K562 (cell line): ENCODE data around the gene HSDL2. TPM values are rescaled to one million over a fixed set of nuclear protein-coding genes. Genes with fewer than 3 reads are reported as not detected.

Source experiments
- ATF7 ChIP-seq: fragments of 450-650 bp; IDR thresholded peaks from 2 replicates; pipeline ENCODE4 v1.7.1; 2014; ENCODE audit warnings: mild to moderate bottlenecking, moderate library complexity
- ETV1 ChIP-seq: fragments of 450-650 bp; conservative IDR thresholded peaks from 2 replicates; pipeline ENCODE4 v1.6.1; 2016; ENCODE audit warnings: missing genetic modification characterization, control low read depth, low read depth, missing compliant biosample characterization
- GABPA ChIP-seq: fragments of 200-800 bp; sonication (Bioruptor generic); conservative IDR thresholded peaks from 2 replicates; pipeline ENCODE4 v1.6.1; 2016; ENCODE audit warnings: low read depth, missing genetic modification characterization, missing compliant biosample characterization
- JUN ChIP-seq, 2 experiments: sonication (generic) in 1 of 2; formaldehyde crosslinking in 1 of 2; IDR thresholded peaks; 2 replicates each; pipeline versions ENCODE4 v1.6.1 to v1.8.0; 2012 to 2022; ENCODE audit warnings: borderline replicate concordance in 2 of 2, mild to moderate bottlenecking in 2 of 2, improper control_type of control experiment in 1 of 2, low read depth in 1 of 2, low read length in 1 of 2, missing genetic modification reagents in 1 of 2
- MAFK ChIP-seq: IDR thresholded peaks from 2 replicates; pipeline ENCODE4 v1.6.1; 2011; ENCODE audit warnings: low read length, improper control_type of control experiment
- MIER1 ChIP-seq: fragments of 450-650 bp; IDR thresholded peaks from 2 replicates; pipeline ENCODE4 v1.6.1; 2016; ENCODE audit warnings: antibody characterized with exemption, mild to moderate bottlenecking, low read depth
- NCOR1 ChIP-seq: fragments of 450-650 bp; IDR thresholded peaks from 2 replicates; pipeline ENCODE4 v1.6.1; 2016; ENCODE audit warnings: mild to moderate bottlenecking, moderate library complexity
- NFXL1 ChIP-seq: fragments of 450-650 bp; formaldehyde crosslinking; IDR thresholded peaks from 2 replicates; pipeline ENCODE4 v1.4.0; 2021; ENCODE audit warnings: mild to moderate bottlenecking
- NR2C1 ChIP-seq, 2 experiments: fragments of 450-650 bp; IDR thresholded peaks; 2 replicates each; pipeline ENCODE4 v1.6.1; 2017; ENCODE audit warnings: mild to moderate bottlenecking in 2 of 2, antibody characterized with exemption in 1 of 2, inconsistent platforms in 1 of 2, missing compliant biosample characterization in 1 of 2, missing genetic modification characterization in 1 of 2
- NR4A1 ChIP-seq, 2 experiments: fragments of 250-450 bp in 1 of 2; fragments of 450-650 bp in 1 of 2; sonication (Bioruptor Pico) in 1 of 2; IDR thresholded peaks; 2 replicates each; pipeline versions ENCODE4 v1.4.0 to v1.6.1; 2016 to 2020; ENCODE audit warnings: mild to moderate bottlenecking in 2 of 2, missing compliant biosample characterization in 1 of 2, missing genetic modification characterization in 1 of 2, moderate library complexity in 1 of 2
- RBM14 ChIP-seq: fragments of 200-400 bp; formaldehyde crosslinking; IDR thresholded peaks from 2 replicates; pipeline ENCODE4 v1.6.1; 2018; ENCODE audit warnings: low read depth, mild to moderate bottlenecking, low read length, moderate library complexity, borderline replicate concordance; ENCODE audit not compliant: insufficient read depth
- SAFB2 ChIP-seq: fragments of 200-400 bp; formaldehyde crosslinking; IDR thresholded peaks from 2 replicates; pipeline ENCODE4 v1.6.1; 2018; ENCODE audit warnings: borderline replicate concordance, low read length, low read depth, moderate library complexity; ENCODE audit not compliant: severe bottlenecking
- SUPT5H ChIP-seq: fragments of 450-650 bp; IDR thresholded peaks from 2 replicates; pipeline ENCODE4 v1.6.1; 2016
- ZNF584 ChIP-seq: fragments of 200-800 bp; sonication (Bioruptor generic); IDR thresholded peaks from 2 replicates; pipeline ENCODE4 v1.6.1; 2016; ENCODE audit warnings: low read depth, mild to moderate bottlenecking, missing genetic modification characterization, missing compliant biosample characterization
- polyA plus RNA-seq, 8 experiments: library from polyadenylated mRNA; depleted of rRNA in 4 of 8; stranded (reverse) in 5 of 8; unstranded in 3 of 8; fragments of >200 nt; fragmentation: Nextera tagmentation in 2 of 8; fragmentation: Illumina TruSeq in 1 of 8; extraction: Ambion mirVana in 2 of 8; extraction: Trizol in 1 of 8; gene quantifications; 2 replicates each; pipeline versions ENCODE4 v1.2.1 to v1.2.3, GENCODE V29; 2011 to 2014; ENCODE audit warnings: inconsistent platforms in 1 of 8, missing spikeins in 1 of 8
- total RNA-seq, 7 experiments: library from RNA; depleted of rRNA in 6 of 7; stranded (reverse); fragments of >200 nt in 6 of 7; fragmentation: Illumina TruSeq in 2 of 7; extraction: Trizol in 2 of 7; gene quantifications; 2 replicates each; pipeline versions ENCODE4 v1.2.1 to v1.2.3, GENCODE V29; 2011 to 2021; ENCODE audit warnings: low replicate concordance in 1 of 7
- TF ChIP-seq, protein P1 (sequence below): fragments of 250-450 bp; sonication (Bioruptor Pico); IDR thresholded peaks from 2 replicates; pipeline ENCODE4 v1.4.0; 2020; ENCODE audit warnings: mild to moderate bottlenecking
- TF ChIP-seq, protein P2 (sequence below): sonication (generic); formaldehyde crosslinking; IDR thresholded peaks from 2 replicates; pipeline ENCODE4 v1.8.0; 2022; ENCODE audit warnings: missing genetic modification reagents, mild to moderate bottlenecking, moderate library complexity, borderline replicate concordance
- TF ChIP-seq, protein P3 (sequence below): sonication (generic); formaldehyde crosslinking; IDR thresholded peaks from 2 replicates; pipeline ENCODE4 v1.8.0; 2023; ENCODE audit warnings: missing genetic modification reagents, mild to moderate bottlenecking, borderline replicate concordance

Gene HSDL2
- total and polyA plus RNA-seq, 9 of the 15 experiments (the other 6 are each of a cell fraction or from before 2014, with no cell fraction given), result 22.8 to 74.1 (median 35.6) TPM

DNA sequence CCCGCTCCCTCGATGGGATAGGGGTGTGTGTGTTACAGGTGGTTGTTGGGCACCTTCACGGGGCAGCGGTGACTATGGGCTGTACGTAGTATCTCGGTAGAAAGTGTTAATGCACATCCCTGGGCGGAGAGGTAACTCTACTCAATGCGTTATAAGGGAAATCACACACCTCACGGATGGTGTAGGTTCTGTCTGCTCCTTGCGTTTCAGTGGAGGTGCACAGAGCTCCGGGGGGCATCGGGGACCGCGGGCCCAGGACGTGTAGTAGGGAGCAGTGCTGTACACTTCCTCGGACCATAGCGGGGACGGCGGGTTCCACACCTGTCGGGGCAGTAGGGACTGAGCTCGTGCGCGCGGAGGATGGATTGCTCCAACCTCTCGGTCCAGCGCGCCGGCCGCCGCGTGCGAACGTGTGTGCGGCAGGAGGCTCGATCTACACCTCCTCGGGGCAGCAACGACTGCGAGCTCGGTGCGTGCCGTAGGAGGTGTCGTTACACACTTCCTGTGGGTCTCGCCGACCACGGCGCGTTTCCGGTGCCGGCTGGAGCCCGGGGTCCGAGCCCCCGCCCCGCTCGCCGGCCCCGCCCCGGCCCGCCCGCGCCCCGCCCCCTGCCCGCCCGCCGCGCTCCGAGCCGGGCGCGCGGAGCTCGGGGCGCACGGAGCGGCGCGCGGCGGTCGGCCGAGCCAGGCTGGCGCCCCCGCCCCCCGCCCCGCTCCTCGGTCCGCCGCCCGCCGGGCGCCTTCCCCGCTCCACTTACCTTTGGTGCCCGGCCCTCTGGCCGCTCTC lies 106.5 kb downstream of the HSDL2 start, which contains the start of gene KIAA1958 (continued):
- no peak for TF ChIP-seq NCOR1
- TF ChIP-seq GABPA (tag), result peak; percentile 94
- no peak for TF ChIP-seq RBM14
- no peak for TF ChIP-seq NR2C1 (IDR thresholded peaks at IDR 0.05)
- no peak for TF ChIP-seq NR2C1 (tag; IDR thresholded peaks at IDR 0.05)
- TF ChIP-seq NFXL1 (CRISPR knock-in tag), result no peak
- peak; percentile 98 for TF ChIP-seq SUPT5H
- peak; percentile 69; the same call in 1 of the 2 replicates for TF ChIP-seq MIER1
- TF ChIP-seq ZNF584 (CRISPR knock-in tag), result no peak
- peak; percentile 74 for TF ChIP-seq ATF7
- TF ChIP-seq SAFB2, result no peak
- peak; percentile 46; the same call in 1 of the 2 replicates for TF ChIP-seq JUN (IDR thresholded peaks at IDR 0.05; ENCODE audit: borderline replicate concordance, low read depth, low read length)
- TF ChIP-seq JUN (CRISPR knock-in tag; IDR thresholded peaks at IDR 0.05; ENCODE audit: borderline replicate concordance), result peak; percentile 98; the same call in 1 of the 2 replicates
- TF ChIP-seq, protein P1, sequence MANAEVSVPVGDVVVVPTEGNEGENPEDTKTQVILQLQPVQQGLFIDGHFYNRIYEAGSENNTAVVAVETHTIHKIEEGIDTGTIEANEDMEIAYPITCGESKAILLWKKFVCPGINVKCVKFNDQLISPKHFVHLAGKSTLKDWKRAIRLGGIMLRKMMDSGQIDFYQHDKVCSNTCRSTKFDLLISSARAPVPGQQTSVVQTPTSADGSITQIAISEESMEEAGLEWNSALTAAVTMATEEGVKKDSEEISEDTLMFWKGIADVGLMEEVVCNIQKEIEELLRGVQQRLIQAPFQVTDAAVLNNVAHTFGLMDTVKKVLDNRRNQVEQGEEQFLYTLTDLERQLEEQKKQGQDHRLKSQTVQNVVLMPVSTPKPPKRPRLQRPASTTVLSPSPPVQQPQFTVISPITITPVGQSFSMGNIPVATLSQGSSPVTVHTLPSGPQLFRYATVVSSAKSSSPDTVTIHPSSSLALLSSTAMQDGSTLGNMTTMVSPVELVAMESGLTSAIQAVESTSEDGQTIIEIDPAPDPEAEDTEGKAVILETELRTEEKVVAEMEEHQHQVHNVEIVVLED (CRISPR knock-in tag), result peak; percentile 59; the same call in 1 of the 2 replicates
- peak; percentile 53 for TF ChIP-seq ETV1 (tag)
- TF ChIP-seq, protein P2, sequence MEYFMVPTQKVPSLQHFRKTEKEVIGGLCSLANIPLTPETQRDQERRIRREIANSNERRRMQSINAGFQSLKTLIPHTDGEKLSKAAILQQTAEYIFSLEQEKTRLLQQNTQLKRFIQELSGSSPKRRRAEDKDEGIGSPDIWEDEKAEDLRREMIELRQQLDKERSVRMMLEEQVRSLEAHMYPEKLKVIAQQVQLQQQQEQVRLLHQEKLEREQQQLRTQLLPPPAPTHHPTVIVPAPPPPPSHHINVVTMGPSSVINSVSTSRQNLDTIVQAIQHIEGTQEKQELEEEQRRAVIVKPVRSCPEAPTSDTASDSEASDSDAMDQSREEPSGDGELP (CRISPR knock-in tag), result peak; percentile 87
- TF ChIP-seq, protein P3, sequence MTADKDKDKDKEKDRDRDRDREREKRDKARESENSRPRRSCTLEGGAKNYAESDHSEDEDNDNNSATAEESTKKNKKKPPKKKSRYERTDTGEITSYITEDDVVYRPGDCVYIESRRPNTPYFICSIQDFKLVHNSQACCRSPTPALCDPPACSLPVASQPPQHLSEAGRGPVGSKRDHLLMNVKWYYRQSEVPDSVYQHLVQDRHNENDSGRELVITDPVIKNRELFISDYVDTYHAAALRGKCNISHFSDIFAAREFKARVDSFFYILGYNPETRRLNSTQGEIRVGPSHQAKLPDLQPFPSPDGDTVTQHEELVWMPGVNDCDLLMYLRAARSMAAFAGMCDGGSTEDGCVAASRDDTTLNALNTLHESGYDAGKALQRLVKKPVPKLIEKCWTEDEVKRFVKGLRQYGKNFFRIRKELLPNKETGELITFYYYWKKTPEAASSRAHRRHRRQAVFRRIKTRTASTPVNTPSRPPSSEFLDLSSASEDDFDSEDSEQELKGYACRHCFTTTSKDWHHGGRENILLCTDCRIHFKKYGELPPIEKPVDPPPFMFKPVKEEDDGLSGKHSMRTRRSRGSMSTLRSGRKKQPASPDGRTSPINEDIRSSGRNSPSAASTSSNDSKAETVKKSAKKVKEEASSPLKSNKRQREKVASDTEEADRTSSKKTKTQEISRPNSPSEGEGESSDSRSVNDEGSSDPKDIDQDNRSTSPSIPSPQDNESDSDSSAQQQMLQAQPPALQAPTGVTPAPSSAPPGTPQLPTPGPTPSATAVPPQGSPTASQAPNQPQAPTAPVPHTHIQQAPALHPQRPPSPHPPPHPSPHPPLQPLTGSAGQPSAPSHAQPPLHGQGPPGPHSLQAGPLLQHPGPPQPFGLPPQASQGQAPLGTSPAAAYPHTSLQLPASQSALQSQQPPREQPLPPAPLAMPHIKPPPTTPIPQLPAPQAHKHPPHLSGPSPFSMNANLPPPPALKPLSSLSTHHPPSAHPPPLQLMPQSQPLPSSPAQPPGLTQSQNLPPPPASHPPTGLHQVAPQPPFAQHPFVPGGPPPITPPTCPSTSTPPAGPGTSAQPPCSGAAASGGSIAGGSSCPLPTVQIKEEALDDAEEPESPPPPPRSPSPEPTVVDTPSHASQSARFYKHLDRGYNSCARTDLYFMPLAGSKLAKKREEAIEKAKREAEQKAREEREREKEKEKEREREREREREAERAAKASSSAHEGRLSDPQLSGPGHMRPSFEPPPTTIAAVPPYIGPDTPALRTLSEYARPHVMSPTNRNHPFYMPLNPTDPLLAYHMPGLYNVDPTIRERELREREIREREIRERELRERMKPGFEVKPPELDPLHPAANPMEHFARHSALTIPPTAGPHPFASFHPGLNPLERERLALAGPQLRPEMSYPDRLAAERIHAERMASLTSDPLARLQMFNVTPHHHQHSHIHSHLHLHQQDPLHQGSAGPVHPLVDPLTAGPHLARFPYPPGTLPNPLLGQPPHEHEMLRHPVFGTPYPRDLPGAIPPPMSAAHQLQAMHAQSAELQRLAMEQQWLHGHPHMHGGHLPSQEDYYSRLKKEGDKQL, result 0 out of 2 replicates have a peak, but pooled peaks have one; percentile 28
- TF ChIP-seq MAFK, result no peak
- peak; percentile 90; the same call in 1 of the 2 replicates for TF ChIP-seq NR4A1 (CRISPR knock-in tag; IDR thresholded peaks at IDR 0.05)
- no peak for TF ChIP-seq NR4A1 (tag; IDR thresholded peaks at IDR 0.05)
